HG02623 (cell line): Measurements from ENCODE around the gene FRMPD4.
"Not testable (repeated sequence)": the region's sequence is repeated elsewhere in the genome, so short reads cannot be mapped to it uniquely, and the experiment has no call there.

Source experiments
- ATAC-seq: cut with Tn5 transposase; IDR thresholded peaks from one replicate; pipeline ENCODE4 v1.9.1; 2021; ENCODE audit warnings: moderate library complexity; ENCODE audit not compliant: unreplicated experiment

Gene FRMPD4

DNA sequence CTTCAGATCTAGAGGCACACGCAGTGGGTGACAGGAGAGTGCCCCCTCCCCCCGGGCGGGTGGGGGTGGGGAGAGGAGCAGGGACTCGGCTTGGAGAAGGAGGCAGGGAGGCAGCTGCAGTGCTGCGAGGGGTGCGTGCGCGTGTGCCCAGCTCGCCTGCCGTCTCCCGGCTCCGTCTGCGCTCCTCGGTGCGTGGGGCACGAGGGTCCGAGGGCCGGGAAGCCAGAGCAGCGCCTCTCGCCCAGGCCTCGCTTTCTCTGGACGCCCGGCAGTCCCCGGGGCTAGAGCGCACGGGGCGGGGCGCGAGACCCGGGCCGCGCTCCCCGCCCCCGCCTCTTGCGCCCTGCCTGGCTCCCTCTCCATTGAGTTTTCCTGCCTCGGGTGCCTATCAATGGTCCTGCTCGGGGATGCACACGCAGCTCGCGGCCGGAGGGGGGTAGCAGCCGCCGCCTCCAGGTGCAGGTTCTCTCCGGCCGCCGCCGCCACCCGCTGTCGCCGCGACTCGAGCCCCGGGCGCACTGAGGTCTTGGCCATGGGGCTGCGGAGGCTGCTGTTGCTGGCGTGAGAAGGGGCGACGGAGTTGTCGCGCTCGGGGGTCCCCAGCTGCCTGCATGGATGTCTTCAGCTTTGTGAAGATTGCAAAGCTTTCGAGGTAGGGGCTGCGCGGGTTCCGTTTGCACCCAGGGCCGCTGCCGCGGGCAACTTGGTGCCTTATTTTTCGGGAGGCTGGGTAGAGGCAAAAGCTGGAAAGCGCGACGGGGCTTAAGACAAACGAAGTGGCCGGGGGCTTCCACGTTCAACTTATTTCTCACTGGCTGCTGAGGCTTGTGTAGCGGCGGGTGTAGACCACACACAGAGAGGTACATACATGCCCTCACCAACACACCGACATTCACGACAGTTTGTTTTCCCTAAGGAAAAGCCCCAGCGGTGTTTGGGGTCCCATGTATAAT lies at the start of gene FRMPD4:
TSS of gene FRMPD4 (plus strand) at position 113 of the 953 bp plus-strand sequence. CDS start at position 612, 499 bp downstream.
- no peak for ATAC-seq

DNA sequence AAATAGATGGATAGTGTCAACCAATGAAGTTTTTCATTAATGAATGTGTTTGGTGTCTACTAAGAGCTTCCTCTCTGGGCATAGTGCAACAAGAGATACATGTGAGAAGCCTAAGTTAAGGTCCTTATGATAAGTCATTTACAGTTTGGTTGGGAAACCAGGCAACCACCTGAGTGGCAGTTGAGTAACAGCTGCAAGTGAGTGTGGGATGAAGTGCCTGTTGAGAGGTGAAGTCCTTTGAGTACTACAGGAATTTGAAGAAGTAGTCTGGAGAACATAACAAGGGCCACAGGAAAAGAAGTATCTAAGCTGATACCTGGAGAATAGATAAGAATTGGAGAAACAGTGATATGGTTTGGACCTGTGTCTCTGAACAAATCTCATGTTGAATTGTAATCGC lies 48.5 kb upstream of the FRMPD4 start:
- no peak for ATAC-seq

- no peak for ATAC-seq
Observed at GRCh38 chrX:12113321-12113720, 25.0 kb upstream of the FRMPD4 start.

- no peak for ATAC-seq
Observed at GRCh38 chrX:12115377-12115776, 22.9 kb upstream of the FRMPD4 start.

- no peak for ATAC-seq
Observed at GRCh38 chrX:12118134-12118533, 20.1 kb upstream of the FRMPD4 start.

GRCh38 chrX:12128017-12128416 lies 10.3 kb upstream of the FRMPD4 start:
- ATAC-seq = no peak

DNA sequence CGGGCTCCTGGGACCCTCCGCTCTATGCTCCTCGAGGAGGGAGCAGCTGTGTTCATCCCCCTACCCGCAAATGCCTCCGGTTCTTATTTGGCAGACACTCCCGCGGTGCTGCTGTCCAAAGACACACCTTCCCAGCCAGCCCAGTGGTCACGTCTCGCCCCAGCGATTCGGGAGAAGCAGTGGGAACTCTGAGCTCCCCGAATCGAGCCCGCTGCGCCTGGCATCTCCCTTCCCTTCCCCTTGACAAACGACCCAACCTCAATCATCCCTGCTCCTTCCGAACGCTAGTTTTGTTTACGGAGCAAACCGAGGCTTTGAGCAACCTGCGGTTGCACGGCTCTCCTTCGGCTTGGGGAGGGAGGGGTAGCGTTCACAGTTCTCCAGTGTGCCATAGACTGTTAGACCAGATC lies 317 bp upstream of the FRMPD4 start:
- no peak for ATAC-seq

- no peak for ATAC-seq
Observed at GRCh38 chrX:12139934-12140611, 1.8 kb downstream of the FRMPD4 start.

DNA sequence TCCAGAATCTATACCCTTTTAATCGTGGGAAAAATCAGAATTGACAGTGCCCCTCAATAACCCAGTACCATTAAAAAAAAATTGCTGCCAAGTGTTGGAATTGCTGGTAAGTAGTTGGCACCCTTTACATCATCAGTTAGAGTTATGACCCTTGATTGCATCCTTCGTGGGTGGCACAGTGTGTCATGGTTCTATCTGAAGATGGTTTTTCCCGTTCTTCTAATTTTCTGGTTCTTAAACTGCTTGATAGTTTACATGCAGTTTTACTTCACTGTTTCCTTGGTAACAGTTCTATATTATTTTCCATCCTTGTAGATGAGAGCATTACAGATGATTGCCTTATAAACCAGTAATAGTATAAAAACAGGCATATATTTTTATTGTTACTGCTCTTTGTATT lies 3.2 kb downstream of the FRMPD4 start:
- no peak for ATAC-seq

- no peak for ATAC-seq
Observed at GRCh38 chrX:12142661-12143060, 4.4 kb downstream of the FRMPD4 start.

GRCh38 chrX:12145402-12145801 lies 7.1 kb downstream of the FRMPD4 start:
- no peak for ATAC-seq

DNA sequence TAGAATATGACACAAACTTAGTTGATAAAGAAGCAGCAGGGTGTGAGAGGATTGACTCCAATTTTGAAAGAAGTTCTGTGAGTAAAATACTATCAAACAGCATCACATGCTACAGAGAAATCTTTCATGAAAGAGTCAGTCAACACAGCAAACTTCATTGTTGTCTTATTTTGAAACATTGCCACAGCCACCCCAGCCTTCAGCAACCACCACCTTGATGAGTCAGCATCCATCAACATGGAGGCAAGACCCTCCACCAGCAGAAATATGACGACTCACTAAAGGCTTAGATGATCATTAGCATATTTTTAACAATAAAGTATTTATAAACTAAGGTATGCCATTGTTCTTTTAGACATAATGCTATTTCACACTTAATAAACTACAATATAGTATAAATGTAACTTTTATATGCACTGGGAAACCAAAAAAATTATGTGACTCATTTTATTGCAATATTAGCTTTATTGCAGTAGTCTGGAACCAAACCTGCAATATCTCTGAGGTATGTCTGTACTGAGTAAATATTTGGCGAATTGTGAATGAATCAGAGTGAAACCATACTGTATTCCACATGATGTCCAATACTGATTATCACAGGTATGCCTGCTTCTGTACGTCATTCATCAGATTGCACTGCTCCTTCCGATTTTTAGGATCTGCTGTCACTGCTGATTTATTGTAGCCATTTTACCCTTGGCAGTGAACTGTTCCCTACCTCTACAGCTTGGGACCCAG lies 11.6 kb downstream of the FRMPD4 start:
- ATAC-seq = no peak

DNA sequence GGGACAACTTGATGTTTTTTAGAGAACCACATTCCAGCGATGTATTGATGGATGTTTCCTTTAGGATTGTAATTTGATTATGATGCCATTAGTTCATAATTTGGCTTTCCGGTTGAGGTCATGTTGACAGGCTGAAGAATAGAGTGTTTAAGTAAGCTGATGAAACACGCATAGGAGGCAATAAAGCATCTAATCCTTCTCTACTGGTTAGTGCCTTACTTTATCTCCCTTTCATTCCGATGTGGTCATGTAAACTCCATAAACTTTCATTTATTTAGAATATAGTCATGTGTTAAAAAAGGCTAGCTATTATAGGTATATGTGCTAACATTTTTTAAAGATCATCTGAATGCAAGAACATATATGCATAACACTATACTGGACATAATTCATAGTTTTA lies 15.0 kb downstream of the FRMPD4 start:
- ATAC-seq = no peak

- no peak for ATAC-seq
Observed at GRCh38 chrX:12153741-12154140, 15.5 kb downstream of the FRMPD4 start.

DNA sequence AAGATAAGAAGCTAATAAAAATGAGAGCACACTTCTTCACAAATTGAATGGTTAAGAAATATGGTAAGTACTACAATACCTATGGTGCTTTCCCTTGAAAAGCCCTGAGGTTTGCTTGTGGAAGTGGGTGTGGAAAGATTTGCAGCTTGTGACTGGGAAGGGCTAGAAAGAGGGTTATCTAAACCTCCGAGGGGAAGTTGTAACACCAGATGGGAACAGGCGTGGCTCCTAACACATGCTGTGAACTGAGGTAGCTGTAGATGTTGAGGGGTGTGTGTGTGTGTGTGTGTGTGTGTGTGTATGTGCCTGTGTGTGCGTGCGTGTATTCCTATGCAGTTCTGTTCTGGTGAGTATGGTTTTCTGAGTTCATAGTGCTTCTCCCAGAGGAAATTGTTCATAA lies 21.5 kb downstream of the FRMPD4 start:
- ATAC-seq = no peak

GRCh38 chrX:12162420-12162819 lies 24.1 kb downstream of the FRMPD4 start:
- no peak for ATAC-seq

DNA sequence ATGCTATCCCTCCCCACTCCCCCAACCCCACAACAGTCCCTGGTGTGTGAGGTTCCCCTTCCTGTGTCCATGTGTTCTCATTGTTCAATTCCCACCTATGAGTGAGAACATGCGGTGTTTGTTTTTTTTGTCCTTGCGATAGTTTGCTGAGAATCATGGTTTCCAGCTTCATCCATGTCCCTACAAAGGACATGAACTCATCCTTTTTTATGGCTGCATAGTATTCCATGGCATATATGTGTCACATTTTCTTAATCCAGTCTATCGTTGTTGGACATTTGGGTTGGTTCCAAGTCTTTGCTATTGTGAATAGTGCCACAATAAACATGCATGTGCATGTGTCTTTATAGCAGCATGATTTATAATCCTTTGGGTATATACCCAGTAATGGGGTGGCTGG lies 25.9 kb downstream of the FRMPD4 start:
- not testable (repeated sequence) for ATAC-seq

DNA sequence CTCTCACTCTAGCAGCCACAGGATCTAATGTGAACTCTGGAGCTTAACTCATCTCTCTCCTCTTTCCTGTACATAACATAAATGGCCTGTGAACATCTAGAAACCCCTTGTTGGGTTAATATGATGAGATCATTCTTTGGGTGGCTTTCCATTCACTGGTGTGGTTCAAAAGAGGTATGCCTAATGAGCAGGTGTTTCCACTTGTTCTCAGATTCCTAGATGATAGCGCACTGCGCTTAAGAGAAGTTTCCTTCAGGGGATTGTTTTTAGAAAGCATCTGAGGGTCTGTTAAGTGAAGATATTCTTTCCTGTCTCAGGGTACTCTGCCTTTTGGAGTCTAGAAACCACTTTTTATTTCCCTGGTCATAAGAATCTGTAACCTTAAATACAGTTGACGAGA lies 32.5 kb downstream of the FRMPD4 start:
- ATAC-seq = no peak

- no peak for ATAC-seq
Observed at GRCh38 chrX:12174358-12174757, 36.1 kb downstream of the FRMPD4 start.

- no peak for ATAC-seq
Observed at GRCh38 chrX:12197030-12197429, 58.8 kb downstream of the FRMPD4 start.

GRCh38 chrX:12206413-12206812 lies 68.1 kb downstream of the FRMPD4 start:
- ATAC-seq = no peak
